Epithelial cell of proximal tubule (primary cell): ENCODE measurements around the gene HSD17B14. TPM values are rescaled to one million over a fixed set of nuclear protein-coding genes. Genes with fewer than 3 reads are reported as not detected.

ENCODE experiments used
- DNase-seq: peaks from one replicate; pipeline ENCODE4 v3.0.0-alpha.2; 2011; ENCODE audit warnings: low read depth
- H3K4me3 ChIP-seq: 2 replicates; pipeline ENCODE4 v1.5.1; 2011; ENCODE audit warnings: low read depth, mild to moderate bottlenecking, low read length
- total RNA-seq: library from RNA; depleted of rRNA; stranded (reverse); fragments of >200 nt; gene quantifications from 2 replicates; pipeline ENCODE4 v1.2.3, GENCODE V29; 2015
- TF ChIP-seq, protein P1 (sequence below): conservative IDR thresholded peaks from 2 replicates; pipeline ENCODE4 v1.5.1; 2012; ENCODE audit warnings: low read depth, mild to moderate bottlenecking, low read length

HSD17B14 gene
- total RNA-seq, 1 donor from 2014 or later = 2.8 TPM

DNA sequence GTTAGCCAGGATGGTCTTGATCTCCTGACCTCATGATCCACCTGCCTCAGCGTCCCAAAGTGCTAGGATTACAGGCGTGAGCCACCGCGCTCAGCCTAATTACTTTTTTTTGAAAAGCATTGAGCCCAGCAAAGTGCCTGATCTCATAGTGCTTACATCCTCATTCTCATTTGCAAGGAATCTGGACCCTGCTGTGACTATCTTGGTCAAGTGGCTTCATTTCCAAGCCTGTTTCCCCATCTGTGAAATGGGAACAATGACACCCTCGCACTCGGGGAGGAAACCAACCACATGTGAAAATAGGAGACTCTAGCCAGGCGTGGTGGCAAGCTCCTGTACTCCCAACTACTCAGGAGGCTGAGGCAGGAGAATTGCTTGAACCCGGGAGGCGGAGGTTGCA is 33.8 kb upstream of the HSD17B14 start:
- TF ChIP-seq, protein P1, sequence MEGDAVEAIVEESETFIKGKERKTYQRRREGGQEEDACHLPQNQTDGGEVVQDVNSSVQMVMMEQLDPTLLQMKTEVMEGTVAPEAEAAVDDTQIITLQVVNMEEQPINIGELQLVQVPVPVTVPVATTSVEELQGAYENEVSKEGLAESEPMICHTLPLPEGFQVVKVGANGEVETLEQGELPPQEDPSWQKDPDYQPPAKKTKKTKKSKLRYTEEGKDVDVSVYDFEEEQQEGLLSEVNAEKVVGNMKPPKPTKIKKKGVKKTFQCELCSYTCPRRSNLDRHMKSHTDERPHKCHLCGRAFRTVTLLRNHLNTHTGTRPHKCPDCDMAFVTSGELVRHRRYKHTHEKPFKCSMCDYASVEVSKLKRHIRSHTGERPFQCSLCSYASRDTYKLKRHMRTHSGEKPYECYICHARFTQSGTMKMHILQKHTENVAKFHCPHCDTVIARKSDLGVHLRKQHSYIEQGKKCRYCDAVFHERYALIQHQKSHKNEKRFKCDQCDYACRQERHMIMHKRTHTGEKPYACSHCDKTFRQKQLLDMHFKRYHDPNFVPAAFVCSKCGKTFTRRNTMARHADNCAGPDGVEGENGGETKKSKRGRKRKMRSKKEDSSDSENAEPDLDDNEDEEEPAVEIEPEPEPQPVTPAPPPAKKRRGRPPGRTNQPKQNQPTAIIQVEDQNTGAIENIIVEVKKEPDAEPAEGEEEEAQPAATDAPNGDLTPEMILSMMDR = no peak
- H3K4me3 ChIP-seq = no peak overlapping the region
- DNase-seq = no peak

DNA sequence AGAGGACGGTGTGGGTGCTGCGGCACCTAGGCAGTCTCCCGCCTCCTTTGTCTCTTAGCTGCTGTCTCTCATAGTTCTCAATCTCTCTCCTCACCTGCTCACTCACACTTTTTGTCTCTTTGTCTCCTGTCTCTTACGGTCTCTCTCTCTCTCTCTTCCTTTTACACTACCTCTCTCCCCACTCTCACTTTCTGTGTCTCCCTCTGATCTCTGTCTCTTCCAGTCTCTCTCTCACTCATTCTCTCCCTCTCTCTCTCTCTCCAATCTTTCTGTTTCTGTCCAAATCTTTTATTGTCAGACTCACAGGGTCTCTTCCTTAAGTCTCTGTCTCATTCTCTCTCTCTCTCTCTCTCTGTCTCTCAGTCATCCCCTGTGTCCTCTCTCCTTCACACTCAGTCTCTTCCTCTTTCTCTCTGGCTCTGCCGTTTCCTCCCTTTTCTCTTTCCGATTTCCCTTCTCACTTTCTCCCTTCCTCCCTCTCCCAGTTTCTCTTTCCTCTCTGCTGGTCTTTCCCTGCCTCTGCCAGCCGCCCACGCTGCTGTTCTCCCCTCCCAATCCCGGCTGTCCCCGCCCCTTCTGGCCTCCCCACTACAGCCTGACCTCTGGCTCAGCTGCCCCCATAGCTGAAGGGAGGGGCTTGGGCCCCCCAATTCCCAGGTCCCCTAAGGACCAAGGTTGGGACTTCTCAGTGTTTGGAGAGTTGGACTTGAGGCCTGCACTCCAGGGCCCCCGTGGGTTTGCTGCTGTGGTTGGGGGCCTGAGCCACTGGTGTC is 32.0 kb upstream of the HSD17B14 start, which contains the start of gene PLEKHA4:
TSS of gene PLEKHA4 (minus strand) at position 504 of the 773 bp plus-strand sequence. CDS start 997 bp downstream, outside the sequence.
- no peak for DNase-seq
- TF ChIP-seq, protein P1 = no peak
- H3K4me3 ChIP-seq = peak within 1 kb of the TSS; percentile 67

DNA sequence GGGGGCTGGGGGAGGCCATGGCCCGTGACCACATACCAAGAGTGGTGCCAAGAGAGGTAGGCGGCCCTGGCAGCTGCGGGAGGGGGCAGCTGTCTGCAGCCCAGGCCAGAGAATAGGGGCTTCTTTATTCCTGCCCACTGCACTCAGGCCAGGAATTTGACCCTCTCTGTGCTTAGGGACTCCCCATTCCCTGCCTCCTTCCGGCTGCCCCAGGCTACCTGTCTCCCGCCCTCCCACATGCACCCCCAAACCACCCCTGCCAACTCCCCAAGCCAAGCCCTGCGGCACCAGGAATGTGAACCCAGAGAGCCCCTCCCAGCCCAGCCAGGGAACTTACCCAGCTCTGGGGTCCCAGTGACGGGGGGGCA is 31.4 kb upstream of the HSD17B14 start:
- TF ChIP-seq, protein P1 = no peak
- no peak for DNase-seq
- H3K4me3 ChIP-seq = peak overlapping the region; percentile 67

DNA sequence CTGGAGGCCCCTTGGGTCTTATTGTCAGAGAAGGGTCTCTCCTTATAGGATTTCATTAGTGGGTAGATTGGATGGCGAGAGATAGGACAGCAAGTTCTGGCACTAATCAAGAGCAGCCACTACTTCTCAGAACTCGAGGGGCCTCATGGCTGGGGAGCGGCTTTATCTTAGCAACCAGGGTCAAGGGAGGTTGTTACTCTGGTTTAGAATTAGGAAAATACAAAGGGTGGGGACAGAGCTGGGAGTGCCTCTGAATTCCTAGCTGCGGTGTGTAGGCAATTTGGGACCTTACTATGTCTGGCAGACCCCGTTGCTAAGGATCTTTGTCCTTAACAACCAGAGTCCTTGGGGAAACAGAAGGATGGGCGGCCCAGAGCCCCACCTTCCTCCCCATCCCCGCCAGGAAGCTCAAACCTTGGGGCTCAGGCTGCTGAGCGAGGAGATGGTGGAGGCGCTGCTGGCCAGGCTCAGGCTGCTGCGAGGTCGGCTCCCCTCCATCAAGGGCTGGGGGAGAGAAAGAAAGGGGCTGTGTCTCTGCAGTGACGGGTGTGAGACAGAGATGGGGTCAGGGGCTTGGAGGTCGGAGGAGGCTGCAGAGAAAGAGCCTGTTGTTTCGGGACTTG is 30.9 kb upstream of the HSD17B14 start:
- no peak for DNase-seq
- TF ChIP-seq, protein P1 = no peak
- H3K4me3 ChIP-seq = peak overlapping the region; percentile 67

DNA sequence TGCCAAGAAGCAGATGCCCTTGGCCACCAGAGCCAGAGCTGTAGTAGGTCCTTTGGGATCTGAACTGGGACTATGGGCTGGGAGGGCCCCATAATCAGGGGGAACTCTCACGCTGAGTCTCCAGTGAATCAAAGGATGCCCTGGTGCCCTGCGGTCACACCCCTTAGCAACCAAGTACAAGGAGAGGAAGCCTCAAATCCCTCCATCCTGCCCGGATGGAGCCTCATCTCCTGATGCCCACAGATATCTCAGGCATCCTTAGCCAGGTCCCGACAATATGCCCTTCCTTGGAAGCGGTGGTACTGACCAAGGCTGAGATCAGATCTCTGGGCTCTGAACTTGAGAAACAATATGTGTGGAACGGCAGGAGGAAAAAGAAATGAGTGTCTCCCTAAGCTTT is 30.4 kb upstream of the HSD17B14 start:
- no peak overlapping the region for H3K4me3 ChIP-seq
- DNase-seq = no peak
- TF ChIP-seq, protein P1 = no peak

DNA sequence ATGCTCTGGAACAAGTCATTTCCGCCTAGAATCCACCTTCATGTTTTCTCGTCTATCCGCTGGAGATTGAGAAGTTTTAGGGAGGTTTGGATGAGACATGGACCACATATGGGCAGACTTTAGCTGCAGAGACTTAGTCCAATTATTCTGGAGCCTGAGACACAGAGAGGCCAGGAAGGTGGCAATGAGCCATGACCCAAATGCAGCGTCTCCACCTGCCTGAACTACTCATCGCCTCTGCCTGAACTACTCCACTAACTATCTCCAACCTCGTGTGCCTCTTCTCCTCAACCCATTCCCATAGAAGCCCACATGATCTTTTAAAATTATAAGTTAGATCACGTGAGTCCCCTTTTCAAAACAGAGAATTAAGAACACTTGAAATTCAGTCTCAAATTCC is 26.5 kb upstream of the HSD17B14 start:
- H3K4me3 ChIP-seq = no peak overlapping the region
- TF ChIP-seq, protein P1 = no peak
- DNase-seq = no peak
